Activated CD4-positive, alpha-beta T cell treated with anti-CD3 and anti-CD28 coated beads for 4 hours (primary cell): ENCODE results near the gene P4HA1.

Source experiments
- DNase-seq, 2 donors: peaks; one replicate each; pipeline ENCODE4 v3.0.0-alpha.2; 2020

The P4HA1 gene

GRCh38 chr10:73093922-73094850, 2.5 kb downstream of the P4HA1 start:
- no peak for DNase-seq

- no peak for DNase-seq
Measured at GRCh38 chr10:73092830-73093229, 3.8 kb downstream of the P4HA1 start.

GRCh38 chr10:73088304-73088703, 8.4 kb downstream of the P4HA1 start:
- DNase-seq = no peak

GRCh38 chr10:73086816-73087215, 9.8 kb downstream of the P4HA1 start:
- DNase-seq = no peak

- no peak for DNase-seq
Measured at GRCh38 chr10:73084209-73084608, 12.5 kb downstream of the P4HA1 start.

GRCh38 chr10:73083221-73083620, 13.4 kb downstream of the P4HA1 start:
- DNase-seq = no peak

DNA sequence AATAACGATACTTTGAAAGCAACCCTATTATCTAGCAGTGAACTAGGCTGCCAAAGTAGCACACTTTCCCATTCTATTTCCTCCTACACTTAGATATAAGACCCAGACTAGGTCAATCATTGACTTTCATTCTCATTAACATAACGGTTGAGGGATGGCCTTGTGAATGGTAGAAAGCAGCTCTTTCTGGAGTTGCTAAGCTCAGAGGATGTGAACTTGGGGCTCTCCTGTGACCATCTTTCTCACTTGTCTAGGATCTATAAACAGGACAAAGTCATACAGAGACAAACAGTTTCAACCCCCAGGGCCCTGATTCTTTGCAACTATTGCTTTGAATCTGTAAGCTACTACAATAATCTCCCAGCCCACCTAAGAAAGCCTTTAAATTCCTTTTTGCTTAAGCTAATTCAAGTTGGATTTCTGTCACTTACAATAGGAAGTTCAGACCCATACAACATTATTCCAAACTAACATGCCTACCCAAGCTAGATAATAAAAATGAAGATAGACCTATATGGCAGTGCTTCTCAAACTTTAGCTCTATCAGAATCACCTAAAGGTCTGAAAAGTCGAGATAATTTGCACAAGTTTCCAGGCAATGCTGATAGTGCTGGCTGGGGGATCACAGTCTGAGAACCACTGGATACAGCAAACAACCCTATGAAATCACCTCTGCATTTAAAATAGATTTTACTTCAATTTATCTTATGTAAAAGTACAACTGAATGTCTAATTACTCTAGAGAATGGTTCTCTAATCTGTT, 16.7 kb downstream of the P4HA1 start:
- no peak for DNase-seq

DNA sequence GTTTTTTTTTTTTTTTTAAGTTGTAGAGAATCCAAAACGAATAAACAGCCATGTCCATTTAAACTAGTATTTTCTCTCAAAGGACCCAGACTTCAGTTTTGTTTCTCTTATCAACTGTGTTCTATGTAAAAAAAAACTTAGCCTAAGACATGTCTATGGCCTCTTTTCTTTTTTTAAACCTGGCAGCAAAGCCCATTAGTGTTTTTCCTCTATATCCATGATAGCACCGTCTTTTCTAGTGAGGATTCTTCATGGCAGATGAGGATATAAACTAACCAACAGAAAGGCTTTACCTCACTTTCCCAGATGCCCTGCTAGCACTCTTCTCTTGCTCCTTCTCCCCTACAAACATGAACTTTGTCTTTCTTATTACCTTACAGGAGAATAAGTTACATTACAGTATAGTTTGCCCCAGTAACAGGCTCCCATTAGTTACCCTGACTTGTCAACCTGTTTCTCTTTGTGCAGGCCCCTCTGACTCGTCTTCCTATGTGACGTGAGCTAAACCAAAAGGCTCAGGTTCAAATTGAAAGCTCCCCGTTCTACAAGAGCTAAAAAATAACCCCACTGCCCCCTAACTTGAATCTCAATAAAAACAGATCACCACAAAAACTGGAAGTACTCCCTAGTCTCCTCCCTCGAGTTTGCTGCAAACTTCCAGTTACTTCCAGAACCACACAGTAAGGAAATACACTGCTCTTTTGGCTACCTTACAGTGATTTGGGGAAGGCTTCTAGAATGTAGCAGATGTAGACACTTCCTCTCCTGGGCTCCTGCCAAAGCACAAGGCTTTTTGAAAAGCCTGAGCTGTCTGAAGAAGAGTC, 20.1 kb downstream of the P4HA1 start:
- DNase-seq = no peak

- no peak for DNase-seq
Measured at GRCh38 chr10:73075829-73076228, 20.8 kb downstream of the P4HA1 start.

DNA sequence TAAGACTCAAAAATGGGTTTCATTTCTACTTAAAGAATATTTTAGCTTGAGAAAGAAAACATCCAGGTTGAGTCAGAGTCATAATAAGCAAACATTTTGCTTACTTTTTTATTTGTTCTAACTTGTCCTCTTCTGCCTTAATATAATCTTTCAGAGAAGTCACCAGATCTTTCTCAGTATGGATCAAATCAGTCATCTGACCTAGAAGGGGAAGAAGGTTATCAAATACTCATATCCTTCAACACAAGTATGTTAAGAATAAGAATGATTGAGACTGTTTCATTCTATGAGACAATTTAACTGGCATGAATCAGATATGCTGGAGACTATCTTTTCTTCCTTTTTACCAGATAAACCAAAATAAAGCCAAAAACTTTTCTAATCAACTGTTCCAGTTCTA, 23.0 kb downstream of the P4HA1 start:
- no peak for DNase-seq

- DNase-seq = no peak
Measured at GRCh38 chr10:73065441-73065840, 31.2 kb downstream of the P4HA1 start.

- no peak for DNase-seq
Measured at GRCh38 chr10:73061743-73062142, 34.9 kb downstream of the P4HA1 start.

GRCh38 chr10:73060738-73061635, 35.7 kb downstream of the P4HA1 start:
- DNase-seq = no peak

GRCh38 chr10:73060173-73060572, 36.5 kb downstream of the P4HA1 start:
- DNase-seq = no peak

GRCh38 chr10:73058057-73058591, 38.5 kb downstream of the P4HA1 start:
- DNase-seq = no peak

GRCh38 chr10:73054286-73054685, 42.4 kb downstream of the P4HA1 start:
- no peak for DNase-seq

DNA sequence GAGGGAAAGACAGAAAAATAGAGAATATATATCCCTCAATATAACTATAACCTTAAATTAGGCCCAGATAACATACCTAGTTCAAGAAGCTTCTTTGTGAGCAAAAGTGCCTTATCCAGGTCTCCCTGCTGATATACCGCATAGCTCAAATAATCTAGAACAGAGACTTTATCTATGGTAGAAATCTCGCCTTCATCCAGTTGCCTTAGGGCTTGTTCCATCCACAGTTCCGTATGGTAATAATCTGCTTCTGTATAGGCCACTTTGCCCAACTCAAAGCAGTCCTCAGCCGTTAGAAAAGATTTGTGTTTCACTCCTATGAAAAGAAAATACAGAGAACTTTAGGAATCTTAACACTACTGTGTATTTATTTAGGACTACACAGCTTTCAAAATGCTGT, 43.4 kb downstream of the P4HA1 start:
- no peak for DNase-seq

DNA sequence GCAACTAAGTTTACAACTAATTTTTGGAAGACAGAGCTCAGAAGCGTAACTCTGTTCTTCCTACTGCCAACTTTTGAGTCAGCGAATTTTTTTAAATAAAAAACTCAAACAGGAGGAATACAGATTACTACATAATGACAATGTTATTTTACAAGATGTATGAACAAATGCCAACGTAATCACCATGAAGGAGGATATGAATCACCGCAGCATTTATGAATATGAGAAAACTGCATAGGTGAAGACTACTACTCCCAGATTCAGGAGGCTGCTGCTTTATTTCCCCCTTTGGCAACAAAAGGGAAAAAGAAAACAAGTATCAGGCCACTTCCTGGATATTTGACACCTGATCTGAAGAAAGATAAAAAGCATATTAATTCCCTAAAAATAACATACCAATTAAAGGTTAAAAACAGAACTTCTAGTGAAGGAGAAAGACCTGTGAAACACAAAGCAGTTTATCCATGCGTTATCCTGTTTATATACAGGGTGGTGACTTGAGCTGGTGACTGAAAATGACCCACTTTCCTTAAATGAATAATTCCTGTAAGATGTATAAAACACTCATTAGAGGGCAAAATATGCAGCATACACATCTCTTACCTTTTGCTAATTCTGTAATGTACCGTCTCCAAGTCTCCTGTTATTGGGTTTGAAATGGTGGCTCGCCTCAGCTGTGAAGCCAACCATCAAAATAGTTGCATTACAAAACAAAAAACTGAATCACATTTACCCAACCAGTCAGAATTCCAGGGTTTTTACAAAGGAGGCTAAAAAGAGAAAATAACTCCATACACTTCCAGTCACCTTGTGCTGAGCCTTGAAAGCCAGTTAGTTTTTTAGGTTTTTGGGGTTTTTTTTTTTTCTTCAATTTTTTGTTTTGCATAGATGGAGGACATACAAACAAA, 52.0 kb downstream of the P4HA1 start:
- DNase-seq = no peak

GRCh38 chr10:73043766-73044377, 52.8 kb downstream of the P4HA1 start:
- no peak for DNase-seq

- DNase-seq = no peak
Measured at GRCh38 chr10:73043319-73043718, 53.3 kb downstream of the P4HA1 start.
